ENCODE measurements around the gene CTPS1.

The CTPS1 gene

DNA sequence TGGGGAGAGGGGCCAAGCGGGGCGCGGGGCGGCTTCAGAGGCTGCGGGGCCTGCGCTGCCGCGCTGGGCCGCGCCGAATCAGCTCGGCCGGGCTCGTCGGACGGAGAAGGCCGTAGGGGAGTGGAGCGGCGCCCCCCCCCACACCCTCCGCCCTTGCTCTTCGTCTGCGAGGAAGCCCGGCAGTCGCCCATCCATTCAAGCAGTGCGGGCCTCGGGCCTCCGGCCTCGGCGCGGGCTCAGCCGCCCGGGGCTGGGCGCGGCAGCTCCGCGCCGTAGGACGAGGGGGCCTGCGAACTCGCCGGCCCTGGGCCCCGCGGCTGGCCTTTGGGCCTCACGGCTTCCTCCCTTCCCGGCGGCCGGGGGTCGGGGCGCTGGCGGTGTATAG lies 564 bp downstream of the CTPS1 start:
- no peak for DNase-seq
- Histone ChIP-seq H3K9me3 (no peaks in the 10 kb centered on the region), H3K4me3 (ENCODE audit: low read depth, low read length) (peak overlapping the region; percentile 76), H3K27me3 (no peaks in the 10 kb centered on the region), H3K4me1 (no peaks in the 10 kb centered on the region), H3K36me3 (peaks cover 19% of the 10 kb centered on the region)
- TF ChIP-seq, protein P1, sequence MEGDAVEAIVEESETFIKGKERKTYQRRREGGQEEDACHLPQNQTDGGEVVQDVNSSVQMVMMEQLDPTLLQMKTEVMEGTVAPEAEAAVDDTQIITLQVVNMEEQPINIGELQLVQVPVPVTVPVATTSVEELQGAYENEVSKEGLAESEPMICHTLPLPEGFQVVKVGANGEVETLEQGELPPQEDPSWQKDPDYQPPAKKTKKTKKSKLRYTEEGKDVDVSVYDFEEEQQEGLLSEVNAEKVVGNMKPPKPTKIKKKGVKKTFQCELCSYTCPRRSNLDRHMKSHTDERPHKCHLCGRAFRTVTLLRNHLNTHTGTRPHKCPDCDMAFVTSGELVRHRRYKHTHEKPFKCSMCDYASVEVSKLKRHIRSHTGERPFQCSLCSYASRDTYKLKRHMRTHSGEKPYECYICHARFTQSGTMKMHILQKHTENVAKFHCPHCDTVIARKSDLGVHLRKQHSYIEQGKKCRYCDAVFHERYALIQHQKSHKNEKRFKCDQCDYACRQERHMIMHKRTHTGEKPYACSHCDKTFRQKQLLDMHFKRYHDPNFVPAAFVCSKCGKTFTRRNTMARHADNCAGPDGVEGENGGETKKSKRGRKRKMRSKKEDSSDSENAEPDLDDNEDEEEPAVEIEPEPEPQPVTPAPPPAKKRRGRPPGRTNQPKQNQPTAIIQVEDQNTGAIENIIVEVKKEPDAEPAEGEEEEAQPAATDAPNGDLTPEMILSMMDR (IDR thresholded peaks at IDR 0.05; ENCODE audit: low read depth, low read length): no peak

DNA sequence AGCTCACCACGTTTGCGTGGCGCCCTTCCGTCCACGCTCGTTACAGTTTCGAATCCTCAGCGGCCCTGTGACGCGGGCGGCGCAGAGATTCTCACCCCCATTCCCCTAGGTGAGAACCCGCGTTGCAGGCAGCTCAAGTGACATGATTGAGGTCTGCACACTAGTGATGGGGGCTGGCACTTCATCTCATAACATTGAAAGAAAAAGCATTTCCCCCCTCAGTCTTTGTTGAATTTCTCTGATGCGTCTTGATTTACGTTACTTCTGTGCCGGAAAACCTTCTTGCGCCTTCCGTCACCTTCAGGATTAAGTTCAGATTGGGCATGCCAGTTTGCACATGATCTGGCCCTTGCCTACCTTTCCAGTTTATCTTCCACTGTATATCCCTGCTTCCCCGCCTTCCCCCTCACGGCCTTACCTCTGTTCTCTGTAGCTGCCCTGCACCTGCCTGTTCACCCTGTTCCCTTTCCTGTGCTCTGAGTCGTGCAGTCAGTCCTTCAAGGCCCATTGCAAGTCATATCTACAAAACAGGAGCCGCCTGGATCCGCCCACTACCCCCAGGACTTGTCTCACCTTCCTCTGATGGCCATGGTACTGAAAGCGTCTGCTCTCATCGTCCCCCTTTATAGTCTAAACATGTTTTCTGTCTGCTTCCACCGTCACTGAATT lies 1.1 kb downstream of the CTPS1 start:
- Histone ChIP-seq H3K4me3 (ENCODE audit: low read depth, low read length) (peak overlapping the region; percentile 76), H3K36me3 (peaks cover 24% of the 10 kb centered on the region), H3K27me3 (no peaks in the 10 kb centered on the region), H3K9me3 (no peaks in the 10 kb centered on the region), H3K4me1 (no peaks in the 10 kb centered on the region)
- peak; percentile 30 for DNase-seq
- TF ChIP-seq, protein P1 (IDR thresholded peaks at IDR 0.05; ENCODE audit: low read depth, low read length): no peak

DNA sequence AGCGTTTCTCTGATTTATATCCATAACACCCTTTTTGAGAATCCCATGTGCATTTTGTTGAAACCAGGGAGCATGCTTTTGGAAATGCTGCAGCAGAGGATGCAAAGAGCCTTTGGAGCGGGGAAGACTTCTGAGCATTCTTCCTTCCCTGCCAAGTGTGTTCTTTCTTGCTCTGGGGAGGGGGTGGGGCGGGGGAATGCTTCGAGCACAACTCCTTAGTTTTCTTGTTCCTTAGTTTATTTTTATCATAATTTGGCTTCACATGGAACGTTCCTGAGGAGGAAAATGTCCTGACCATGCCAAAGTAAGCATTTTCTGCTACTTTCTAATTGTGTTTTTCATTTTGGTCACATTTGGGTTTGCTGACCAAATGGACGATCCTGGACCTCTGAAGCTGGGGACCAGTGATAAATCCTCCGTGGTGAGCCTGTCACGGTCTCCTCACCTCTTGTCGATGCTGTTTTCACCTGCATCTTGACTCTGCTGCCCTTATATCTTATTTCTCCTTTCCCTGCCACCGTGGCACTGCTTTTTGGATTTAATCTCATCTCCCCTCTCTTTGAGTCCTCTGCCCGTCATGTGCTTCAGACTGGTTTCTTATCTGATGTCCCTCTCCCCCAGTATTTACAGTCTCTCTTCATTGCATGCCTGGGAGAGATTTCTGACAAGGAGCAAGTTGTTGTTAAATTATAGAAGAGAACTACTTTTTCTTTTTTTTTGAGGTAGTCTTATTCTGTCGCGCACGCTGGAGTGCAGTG lies 2.4 kb downstream of the CTPS1 start:
- Histone ChIP-seq H3K36me3 (peaks cover 37% of the 10 kb centered on the region), H3K4me3 (ENCODE audit: low read depth, low read length) (peak overlapping the region; percentile 76), H3K4me1 (no peaks in the 10 kb centered on the region), H3K27me3 (no peaks in the 10 kb centered on the region), H3K9me3 (no peaks in the 10 kb centered on the region)
- TF ChIP-seq, protein P1 (IDR thresholded peaks at IDR 0.05; ENCODE audit: low read depth, low read length): no peak
- DNase-seq: no peak

DNA sequence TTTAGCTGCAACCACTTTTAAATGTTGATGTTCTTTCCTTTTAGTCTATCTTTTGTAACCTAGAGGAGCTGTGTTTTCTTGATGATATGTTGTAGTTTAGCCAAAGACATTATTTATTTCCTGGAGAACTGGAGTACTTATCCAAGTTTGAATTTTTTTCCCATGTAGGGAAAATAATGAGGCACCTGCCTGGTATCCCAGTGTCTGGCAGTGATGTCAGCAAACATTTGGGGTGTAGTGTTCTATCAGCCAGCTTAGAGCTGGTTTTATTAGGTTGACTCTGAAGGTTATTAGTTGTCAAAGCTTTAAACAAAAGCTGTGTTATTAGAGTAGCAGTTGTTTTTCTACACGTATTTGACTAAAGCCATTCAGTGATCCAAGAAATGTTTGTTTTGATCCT lies 3.2 kb downstream of the CTPS1 start:
- H3K27me3 ChIP-seq: no peaks in the 10 kb centered on the region
- no peak overlapping the region for H3K4me3 ChIP-seq (ENCODE audit: low read depth, low read length)
- TF ChIP-seq, protein P1 (IDR thresholded peaks at IDR 0.05; ENCODE audit: low read depth, low read length): no peak
- H3K9me3 ChIP-seq: no peaks in the 10 kb centered on the region
- no peaks in the 10 kb centered on the region for H3K4me1 ChIP-seq
- DNase-seq: no peak
- H3K36me3 ChIP-seq: peaks cover 45% of the 10 kb centered on the region

DNA sequence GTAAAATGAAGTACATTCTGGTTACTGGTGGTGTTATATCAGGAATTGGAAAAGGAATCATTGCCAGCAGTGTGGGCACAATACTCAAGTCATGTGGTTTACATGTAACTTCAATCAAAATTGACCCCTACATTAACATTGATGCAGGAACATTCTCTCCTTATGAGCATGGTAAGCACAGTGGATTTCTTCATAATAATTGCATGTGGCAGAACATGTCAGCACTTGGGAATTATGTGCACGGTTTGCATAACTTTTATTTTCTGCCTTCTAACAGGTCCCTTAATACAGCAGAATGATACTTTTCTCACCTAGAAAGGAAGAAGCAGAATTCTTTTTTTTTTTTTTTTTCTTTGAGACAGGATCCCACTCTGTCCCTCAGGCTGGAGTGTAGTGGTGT lies 3.8 kb downstream of the CTPS1 start:
- TF ChIP-seq, protein P1 (IDR thresholded peaks at IDR 0.05; ENCODE audit: low read depth, low read length): no peak
- Histone ChIP-seq H3K4me1 (no peaks in the 10 kb centered on the region), H3K9me3 (no peaks in the 10 kb centered on the region), H3K27me3 (no peaks in the 10 kb centered on the region), H3K4me3 (ENCODE audit: low read depth, low read length) (no peak overlapping the region), H3K36me3 (peaks cover 48% of the 10 kb centered on the region)
- DNase-seq: no peak

DNA sequence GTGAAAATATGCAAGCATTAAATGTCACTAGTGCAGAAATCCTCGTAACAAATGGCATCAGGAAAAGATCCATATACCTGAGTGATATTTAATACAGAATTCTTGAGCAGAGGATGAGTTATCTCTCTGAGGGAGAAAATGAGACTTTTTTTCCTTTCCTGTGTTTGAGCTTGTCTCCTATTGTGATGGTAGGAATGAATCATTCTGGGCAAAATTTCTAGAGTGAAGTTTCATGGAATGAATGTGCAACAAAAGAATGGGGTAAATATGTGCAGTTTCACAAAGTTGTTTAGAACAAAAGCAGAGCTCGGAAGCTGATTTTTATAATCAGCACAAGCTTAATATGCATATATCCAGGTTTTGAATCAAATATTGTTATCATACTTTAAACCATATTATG lies 4.6 kb downstream of the CTPS1 start:
- no peaks in the 10 kb centered on the region for H3K9me3 ChIP-seq
- no peak for DNase-seq
- TF ChIP-seq, protein P1 (IDR thresholded peaks at IDR 0.05; ENCODE audit: low read depth, low read length): no peak
- peaks cover 53% of the 10 kb centered on the region for H3K36me3 ChIP-seq
- no peaks in the 10 kb centered on the region for H3K4me1 ChIP-seq
- H3K4me3 ChIP-seq (ENCODE audit: low read depth, low read length): no peak overlapping the region
- H3K27me3 ChIP-seq: no peaks in the 10 kb centered on the region
